GM21515 (cell line): ENCODE measurements around the gene AMH.

Source experiments
- ATAC-seq: cut with Tn5 transposase; IDR thresholded peaks from one replicate; pipeline ENCODE4 v1.9.1; 2021; ENCODE audit not compliant: unreplicated experiment

AMH gene

GRCh38 chr19:2221250-2221831 is 27.8 kb upstream of the AMH start:
- ATAC-seq, result no peak

- ATAC-seq, result no peak
Measured at GRCh38 chr19:2221918-2222317, 27.2 kb upstream of the AMH start.

- ATAC-seq, result no peak
Measured at GRCh38 chr19:2223391-2223790, 25.7 kb upstream of the AMH start.

GRCh38 chr19:2223959-2224358 is 25.2 kb upstream of the AMH start:
- ATAC-seq, result no peak

GRCh38 chr19:2224754-2225349 is 24.3 kb upstream of the AMH start:
- no peak for ATAC-seq

GRCh38 chr19:2225415-2226050 is 23.6 kb upstream of the AMH start:
- no peak for ATAC-seq

GRCh38 chr19:2226051-2226839 is 22.9 kb upstream of the AMH start:
- no peak for ATAC-seq

GRCh38 chr19:2226840-2227360 is 22.2 kb upstream of the AMH start:
- ATAC-seq, result no peak

GRCh38 chr19:2227415-2228156 is 21.5 kb upstream of the AMH start:
- ATAC-seq, result no peak

GRCh38 chr19:2228157-2229030 is 20.7 kb upstream of the AMH start:
- no peak for ATAC-seq

- ATAC-seq, result no peak
Measured at GRCh38 chr19:2229103-2230032, 19.8 kb upstream of the AMH start.

GRCh38 chr19:2230033-2230531 is 19.0 kb upstream of the AMH start:
- no peak for ATAC-seq

- ATAC-seq, result no peak
Measured at GRCh38 chr19:2230807-2231533, 18.2 kb upstream of the AMH start.

- ATAC-seq, result no peak
Measured at GRCh38 chr19:2231621-2232221, 17.4 kb upstream of the AMH start.

- ATAC-seq, result no peak
Measured at GRCh38 chr19:2232286-2233151, 16.6 kb upstream of the AMH start.

GRCh38 chr19:2233601-2234280 is 15.4 kb upstream of the AMH start:
- no peak for ATAC-seq
